ENCODE data around the gene CHST7.

The CHST7 gene

DNA sequence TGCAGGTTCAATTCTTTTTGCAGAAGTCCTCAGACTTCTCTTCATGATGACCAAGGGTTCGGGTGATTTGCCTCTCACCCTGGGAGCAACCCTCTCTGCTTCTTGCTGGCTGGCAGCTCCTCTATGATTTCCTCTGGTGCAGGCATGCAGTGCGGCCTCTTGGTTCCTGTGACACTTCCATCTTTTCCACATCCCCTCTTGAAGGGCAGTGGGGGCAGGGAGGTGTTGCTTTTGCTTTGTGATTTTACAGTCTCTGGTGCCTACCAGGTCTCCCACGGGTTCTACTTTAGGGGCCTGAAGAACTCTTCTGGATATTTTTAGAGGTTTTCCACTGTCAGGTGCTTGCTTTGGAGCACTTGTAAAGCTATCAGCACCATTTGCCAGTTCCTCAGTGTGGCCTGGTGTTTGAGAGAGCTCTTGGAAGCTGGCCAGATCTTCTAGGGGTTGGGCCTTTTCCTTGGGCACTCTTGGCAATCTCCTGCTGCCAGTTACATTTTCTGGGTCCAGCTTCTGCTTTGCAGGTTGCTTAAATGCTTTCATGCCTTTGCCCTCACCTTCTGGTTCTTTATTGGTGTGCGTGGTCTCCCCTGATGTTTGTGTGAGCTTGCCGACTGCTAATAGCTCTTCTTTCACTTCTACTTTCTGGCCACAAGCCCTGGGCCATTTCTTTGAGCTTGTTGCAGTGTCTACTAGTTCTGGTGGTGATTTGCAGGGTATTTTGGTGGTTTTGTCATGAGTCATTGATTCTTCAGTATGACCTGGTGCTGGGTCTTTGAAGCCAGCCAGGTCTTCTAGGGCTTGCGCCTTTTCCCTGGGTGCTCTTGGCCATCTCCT, 11.5 kb upstream of the CHST7 start:
- no peaks in the 10 kb centered on the region for H3K9me3 ChIP-seq (ENCODE audit: control insufficient read depth, insufficient read depth, low read length)
- no peaks in the 10 kb centered on the region; the same call in 1 of the 2 replicates for H3K36me3 ChIP-seq (ENCODE audit: insufficient read depth, low read length)
- H3K9ac ChIP-seq (ENCODE audit: low read depth, low read length): no peak overlapping the region
- H3K4me1 ChIP-seq (ENCODE audit: insufficient read depth, low read length): no peaks in the 10 kb centered on the region

DNA sequence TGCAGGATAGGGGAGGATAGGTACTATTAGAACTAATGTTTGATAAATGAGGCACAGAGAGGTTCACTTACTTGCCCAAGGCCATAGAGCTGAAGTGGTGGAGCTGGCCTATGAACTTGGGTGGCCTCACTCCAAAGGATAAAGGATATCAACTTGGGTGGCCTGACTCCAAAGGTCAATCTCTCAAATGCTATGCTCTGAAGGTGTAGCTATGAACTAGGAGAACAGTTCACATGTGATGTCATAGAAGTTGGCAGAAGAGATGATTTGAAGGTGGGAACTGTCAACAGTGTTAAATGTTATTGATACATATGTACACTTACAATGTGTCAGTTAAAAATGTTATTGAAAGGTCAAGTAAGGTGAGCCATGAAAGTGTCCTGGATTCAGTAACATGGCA, 6.2 kb upstream of the CHST7 start:
- Histone ChIP-seq H3K4me1 (ENCODE audit: insufficient read depth, low read length) (peaks cover 10% of the 10 kb centered on the region), H3K36me3 (ENCODE audit: insufficient read depth, low read length) (no peaks in the 10 kb centered on the region), H3K9me3 (ENCODE audit: control insufficient read depth, insufficient read depth, low read length) (no peaks in the 10 kb centered on the region), H3K9ac (ENCODE audit: low read depth, low read length) (no peak overlapping the region)

DNA sequence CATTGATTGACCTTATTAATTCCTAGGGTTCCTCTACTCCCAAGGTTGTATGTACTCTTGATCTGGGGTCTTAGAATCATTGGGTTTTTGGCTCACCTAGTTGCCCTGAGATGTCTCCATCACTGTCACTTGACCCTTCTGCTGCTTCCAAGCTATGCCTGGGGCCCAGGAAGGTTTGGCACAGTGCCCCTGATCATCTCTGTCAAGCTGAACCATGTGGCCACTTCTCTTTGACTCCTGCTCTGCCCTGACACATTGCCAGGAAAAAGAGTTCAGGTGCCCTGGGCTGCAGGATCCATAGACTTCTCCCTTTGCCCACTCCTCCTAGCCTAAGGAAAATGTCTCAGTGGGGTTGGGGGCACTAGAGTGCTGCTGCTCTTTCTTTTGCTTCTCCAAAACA, 3.9 kb upstream of the CHST7 start:
- Histone ChIP-seq H3K9me3 (ENCODE audit: control insufficient read depth, insufficient read depth, low read length) (no peaks in the 10 kb centered on the region), H3K4me1 (ENCODE audit: insufficient read depth, low read length) (peaks cover 17% of the 10 kb centered on the region), H3K9ac (ENCODE audit: low read depth, low read length) (no peak overlapping the region), H3K36me3 (ENCODE audit: insufficient read depth, low read length) (no peaks in the 10 kb centered on the region; the same call in 1 of the 2 replicates)

DNA sequence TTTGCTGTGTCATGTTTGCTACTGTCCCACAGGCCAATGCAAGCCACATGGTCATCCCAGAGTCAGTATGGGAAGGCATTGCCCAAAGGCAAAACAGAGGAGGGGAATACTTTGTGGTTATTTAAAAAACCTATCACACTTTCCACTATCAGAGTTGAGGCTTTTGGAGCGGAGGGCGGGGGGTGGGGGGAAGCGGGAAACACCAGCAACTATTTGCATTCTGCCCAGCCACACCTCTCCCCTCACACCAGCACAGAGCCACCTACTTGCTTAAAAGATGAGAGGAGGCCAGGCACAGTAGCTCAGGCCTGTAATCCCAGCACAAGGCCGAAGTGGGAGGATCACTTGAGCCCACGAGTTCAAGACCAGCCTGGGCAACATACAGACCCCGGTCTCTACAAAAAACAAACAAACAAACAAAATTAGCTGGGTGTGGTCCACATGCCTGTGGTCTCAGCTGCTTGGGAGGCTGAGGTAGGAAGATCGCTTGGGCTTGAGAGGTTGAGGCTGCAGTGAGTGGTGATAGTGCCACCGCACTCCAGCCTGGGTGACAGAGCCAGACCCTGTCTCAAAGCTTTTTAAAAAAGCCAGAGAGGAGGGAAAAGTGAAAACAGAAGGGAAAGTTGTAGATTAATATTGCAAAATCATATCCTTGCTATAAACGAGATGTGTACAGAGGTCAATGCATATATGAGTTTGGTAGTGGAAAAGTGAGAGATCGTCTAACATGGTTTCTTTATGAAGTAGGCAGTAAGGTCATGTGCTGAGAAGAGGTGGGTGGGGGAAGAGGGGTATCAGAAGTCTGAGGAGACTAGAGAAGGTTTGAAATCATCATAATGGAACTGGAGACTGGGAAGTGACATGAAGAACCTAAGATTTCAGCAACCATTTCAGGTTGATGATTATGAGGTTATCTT, 1.9 kb upstream of the CHST7 start:
- Histone ChIP-seq H3K36me3 (ENCODE audit: insufficient read depth, low read length) (no peaks in the 10 kb centered on the region; the same call in 1 of the 2 replicates), H3K9ac (ENCODE audit: low read depth, low read length) (no peak overlapping the region), H3K9me3 (ENCODE audit: control insufficient read depth, insufficient read depth, low read length) (no peaks in the 10 kb centered on the region), H3K4me1 (ENCODE audit: insufficient read depth, low read length) (peaks cover 22% of the 10 kb centered on the region)

DNA sequence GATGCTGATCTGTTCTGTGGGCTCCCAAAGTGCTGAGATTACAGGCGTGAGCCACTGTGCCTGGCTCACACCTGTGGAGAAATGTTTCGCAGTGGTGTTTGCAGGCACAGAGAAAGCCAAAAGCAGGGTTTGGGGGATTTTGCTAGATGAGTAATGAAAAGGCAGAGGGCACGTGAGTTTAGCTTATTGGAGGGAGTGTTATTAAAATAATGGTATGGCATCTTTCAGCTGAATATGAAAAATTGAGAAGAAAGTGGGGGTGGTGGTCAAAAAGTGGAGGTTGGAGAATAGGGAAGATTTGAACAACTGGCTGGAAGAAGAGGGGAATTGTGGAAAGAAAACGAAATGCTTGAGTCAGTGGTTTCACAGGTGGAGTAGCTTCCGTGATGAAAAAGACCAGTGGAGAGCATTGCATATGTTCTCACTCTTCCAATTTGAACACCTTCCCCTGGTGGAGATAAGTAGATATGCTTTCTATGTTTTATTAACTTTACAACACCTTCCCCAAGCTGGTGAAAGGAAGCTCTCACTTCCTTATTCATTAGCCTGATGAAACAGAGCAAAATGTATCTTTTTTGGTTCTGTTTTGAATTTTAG, 1.1 kb upstream of the CHST7 start:
- Histone ChIP-seq H3K9me3 (ENCODE audit: control insufficient read depth, insufficient read depth, low read length) (no peaks in the 10 kb centered on the region), H3K4me1 (ENCODE audit: insufficient read depth, low read length) (peaks cover 28% of the 10 kb centered on the region), H3K36me3 (ENCODE audit: insufficient read depth, low read length) (no peaks in the 10 kb centered on the region; the same call in 1 of the 2 replicates), H3K9ac (ENCODE audit: low read depth, low read length) (no peak overlapping the region)

DNA sequence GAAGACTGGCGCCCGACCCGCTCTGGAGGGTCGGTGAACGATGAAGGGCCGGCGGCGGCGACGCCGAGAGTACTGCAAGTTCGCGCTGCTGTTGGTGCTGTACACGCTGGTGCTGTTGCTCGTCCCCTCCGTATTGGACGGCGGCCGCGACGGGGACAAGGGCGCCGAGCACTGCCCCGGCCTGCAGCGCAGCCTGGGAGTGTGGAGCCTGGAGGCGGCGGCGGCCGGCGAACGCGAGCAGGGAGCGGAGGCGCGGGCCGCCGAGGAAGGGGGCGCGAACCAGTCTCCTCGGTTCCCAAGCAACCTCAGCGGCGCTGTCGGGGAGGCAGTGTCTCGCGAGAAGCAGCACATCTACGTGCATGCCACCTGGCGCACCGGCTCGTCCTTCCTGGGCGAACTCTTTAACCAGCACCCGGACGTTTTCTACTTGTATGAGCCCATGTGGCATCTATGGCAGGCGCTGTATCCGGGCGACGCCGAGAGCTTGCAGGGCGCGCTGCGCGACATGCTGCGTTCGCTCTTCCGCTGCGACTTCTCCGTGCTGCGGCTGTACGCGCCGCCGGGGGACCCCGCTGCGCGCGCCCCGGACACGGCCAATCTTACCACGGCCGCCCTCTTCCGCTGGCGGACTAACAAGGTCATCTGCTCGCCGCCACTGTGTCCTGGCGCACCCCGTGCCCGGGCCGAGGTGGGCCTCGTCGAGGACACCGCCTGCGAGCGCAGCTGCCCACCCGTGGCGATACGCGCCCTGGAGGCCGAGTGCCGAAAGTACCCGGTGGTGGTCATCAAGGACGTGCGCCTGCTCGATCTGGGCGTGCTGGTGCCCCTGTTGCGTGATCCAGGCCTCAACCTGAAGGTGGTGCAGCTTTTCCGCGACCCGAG, 568 bp downstream of the CHST7 start:
- H3K4me1 ChIP-seq (ENCODE audit: insufficient read depth, low read length): peaks cover 28% of the 10 kb centered on the region
- no peaks in the 10 kb centered on the region; the same call in 1 of the 2 replicates for H3K36me3 ChIP-seq (ENCODE audit: insufficient read depth, low read length)
- H3K9me3 ChIP-seq (ENCODE audit: control insufficient read depth, insufficient read depth, low read length): no peaks in the 10 kb centered on the region
- H3K9ac ChIP-seq (ENCODE audit: low read depth, low read length): peak overlapping the region; percentile 64

DNA sequence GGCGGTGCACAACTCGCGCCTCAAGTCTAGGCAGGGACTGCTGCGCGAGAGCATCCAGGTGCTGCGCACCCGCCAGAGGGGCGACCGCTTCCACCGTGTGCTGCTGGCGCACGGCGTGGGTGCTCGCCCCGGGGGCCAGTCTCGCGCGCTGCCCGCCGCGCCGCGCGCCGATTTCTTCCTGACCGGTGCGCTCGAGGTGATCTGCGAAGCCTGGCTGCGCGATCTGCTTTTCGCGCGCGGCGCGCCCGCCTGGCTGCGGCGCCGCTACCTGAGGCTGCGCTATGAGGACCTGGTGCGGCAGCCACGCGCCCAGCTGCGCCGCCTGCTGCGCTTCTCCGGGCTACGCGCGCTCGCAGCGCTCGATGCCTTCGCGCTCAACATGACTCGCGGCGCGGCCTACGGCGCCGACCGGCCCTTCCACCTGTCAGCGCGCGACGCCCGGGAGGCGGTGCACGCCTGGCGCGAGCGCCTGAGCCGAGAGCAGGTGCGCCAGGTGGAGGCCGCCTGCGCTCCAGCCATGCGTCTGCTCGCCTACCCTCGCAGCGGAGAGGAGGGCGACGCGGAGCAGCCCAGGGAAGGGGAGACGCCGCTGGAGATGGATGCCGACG, 1.3 kb downstream of the CHST7 start:
- no peaks in the 10 kb centered on the region; the same call in 1 of the 2 replicates for H3K36me3 ChIP-seq (ENCODE audit: insufficient read depth, low read length)
- no peaks in the 10 kb centered on the region for H3K9me3 ChIP-seq (ENCODE audit: control insufficient read depth, insufficient read depth, low read length)
- H3K4me1 ChIP-seq (ENCODE audit: insufficient read depth, low read length): peaks cover 28% of the 10 kb centered on the region
- peak overlapping the region; percentile 64 for H3K9ac ChIP-seq (ENCODE audit: low read depth, low read length)

DNA sequence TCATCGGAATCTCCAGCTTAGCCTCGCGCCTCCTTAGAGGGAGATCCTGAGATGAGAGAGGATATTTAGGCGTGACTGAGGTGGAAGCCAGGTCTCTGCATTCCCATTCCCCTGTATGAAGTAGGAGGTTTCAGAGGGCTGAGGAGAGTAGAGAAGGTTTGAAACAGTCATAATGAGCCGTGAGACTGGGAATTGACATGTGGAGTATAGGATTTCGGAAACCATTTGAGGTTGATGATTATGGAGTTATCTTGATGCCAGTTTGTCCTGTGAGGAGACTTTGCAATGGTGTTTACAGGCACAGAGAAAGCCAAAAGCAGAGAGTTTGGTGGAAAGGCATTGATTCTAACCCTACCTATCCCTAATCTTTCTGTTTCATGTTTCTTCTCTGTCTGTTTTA, 2.0 kb downstream of the CHST7 start:
- Histone ChIP-seq H3K9me3 (ENCODE audit: control insufficient read depth, insufficient read depth, low read length) (no peaks in the 10 kb centered on the region), H3K4me1 (ENCODE audit: insufficient read depth, low read length) (peaks cover 28% of the 10 kb centered on the region), H3K36me3 (ENCODE audit: insufficient read depth, low read length) (no peaks in the 10 kb centered on the region; the same call in 1 of the 2 replicates), H3K9ac (ENCODE audit: low read depth, low read length) (peak overlapping the region; percentile 64; the same call in 1 of the 2 replicates)

DNA sequence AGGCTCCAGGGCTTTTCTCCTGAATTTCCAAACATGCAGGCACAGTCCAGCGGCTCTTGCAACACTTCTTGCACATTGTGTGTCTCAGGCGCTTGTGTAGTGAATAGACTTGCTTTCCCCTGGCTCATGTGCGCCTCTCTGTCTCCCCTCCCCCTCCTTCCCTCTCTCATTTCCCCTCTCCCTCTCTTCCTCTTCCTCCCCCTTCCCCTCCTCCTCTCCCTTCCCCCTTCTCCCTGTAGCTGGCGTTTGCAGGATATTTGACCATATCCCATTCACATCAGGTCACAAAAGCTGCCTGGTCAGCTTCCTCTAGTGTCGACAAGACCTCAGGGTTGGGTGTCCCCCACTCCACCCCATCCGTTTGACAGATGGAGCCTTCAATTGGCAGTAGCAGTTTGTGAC, 2.4 kb downstream of the CHST7 start:
- peak overlapping the region; percentile 64; the same call in 1 of the 2 replicates for H3K9ac ChIP-seq (ENCODE audit: low read depth, low read length)
- no peaks in the 10 kb centered on the region; the same call in 1 of the 2 replicates for H3K36me3 ChIP-seq (ENCODE audit: insufficient read depth, low read length)
- no peaks in the 10 kb centered on the region for H3K9me3 ChIP-seq (ENCODE audit: control insufficient read depth, insufficient read depth, low read length)
- H3K4me1 ChIP-seq (ENCODE audit: insufficient read depth, low read length): peaks cover 28% of the 10 kb centered on the region

DNA sequence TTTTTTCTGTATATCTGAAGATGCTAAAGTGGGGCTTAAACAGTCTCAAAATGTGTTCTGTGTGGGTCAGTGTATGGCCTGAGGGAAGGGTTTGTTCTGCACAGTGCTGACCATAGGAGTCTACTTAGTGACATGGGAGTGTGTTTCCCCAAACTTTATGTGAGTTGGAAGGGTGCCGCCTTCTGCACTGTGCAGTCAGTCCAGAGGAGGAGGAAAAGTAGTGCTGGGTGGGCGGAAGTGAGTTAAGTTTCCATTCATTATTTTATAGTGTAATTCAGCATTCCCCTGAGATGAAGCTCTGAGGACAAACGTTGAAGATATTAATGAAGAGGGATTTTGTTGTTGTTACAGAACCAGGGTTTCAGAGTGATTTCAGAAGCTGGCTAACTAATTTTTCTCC, 2.9 kb downstream of the CHST7 start:
- Histone ChIP-seq H3K36me3 (ENCODE audit: insufficient read depth, low read length) (no peaks in the 10 kb centered on the region; the same call in 1 of the 2 replicates), H3K9me3 (ENCODE audit: control insufficient read depth, insufficient read depth, low read length) (no peaks in the 10 kb centered on the region), H3K4me1 (ENCODE audit: insufficient read depth, low read length) (peaks cover 24% of the 10 kb centered on the region), H3K9ac (ENCODE audit: low read depth, low read length) (peak overlapping the region; percentile 64; the same call in 1 of the 2 replicates)

DNA sequence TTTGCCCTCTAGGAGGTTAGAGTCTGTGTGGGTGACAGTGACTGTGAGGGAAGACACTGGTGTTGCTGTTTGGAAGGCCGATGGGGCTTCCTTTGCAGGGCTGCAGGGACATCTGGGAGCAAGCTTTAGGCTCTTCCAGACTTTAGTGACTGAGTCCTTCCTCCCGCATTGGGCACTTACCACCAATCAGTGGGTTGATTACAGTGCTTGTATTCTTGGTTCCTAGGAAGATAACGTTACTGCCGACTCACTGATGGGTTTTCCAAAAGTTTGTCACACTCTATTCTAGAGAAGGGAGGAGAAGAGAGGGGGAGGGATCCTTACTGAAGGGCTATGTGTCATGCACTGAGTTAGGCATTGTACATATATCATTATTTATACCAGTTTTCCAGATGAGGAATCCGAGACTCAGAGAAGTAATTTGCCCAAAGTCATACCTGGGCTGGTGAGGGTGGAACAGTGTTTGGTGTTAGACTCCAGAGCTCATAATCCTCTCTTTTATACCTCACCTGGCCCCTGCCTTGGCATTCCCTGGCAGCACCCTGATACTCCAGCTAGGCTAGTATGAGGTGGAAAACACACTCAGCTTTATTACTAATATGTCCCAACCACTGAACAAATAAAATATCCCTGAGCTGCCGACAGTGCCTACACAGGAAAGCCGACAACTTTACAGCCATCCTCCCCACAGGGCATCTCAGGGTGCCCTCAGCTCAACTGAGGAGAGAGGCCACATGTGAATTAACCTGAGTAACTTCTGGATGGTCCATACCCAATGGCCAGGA, 3.8 kb downstream of the CHST7 start:
- peaks cover 22% of the 10 kb centered on the region for H3K4me1 ChIP-seq (ENCODE audit: insufficient read depth, low read length)
- H3K9me3 ChIP-seq (ENCODE audit: control insufficient read depth, insufficient read depth, low read length): no peaks in the 10 kb centered on the region
- H3K9ac ChIP-seq (ENCODE audit: low read depth, low read length): peak overlapping the region; percentile 64; the same call in 1 of the 2 replicates
- no peaks in the 10 kb centered on the region; the same call in 1 of the 2 replicates for H3K36me3 ChIP-seq (ENCODE audit: insufficient read depth, low read length)

DNA sequence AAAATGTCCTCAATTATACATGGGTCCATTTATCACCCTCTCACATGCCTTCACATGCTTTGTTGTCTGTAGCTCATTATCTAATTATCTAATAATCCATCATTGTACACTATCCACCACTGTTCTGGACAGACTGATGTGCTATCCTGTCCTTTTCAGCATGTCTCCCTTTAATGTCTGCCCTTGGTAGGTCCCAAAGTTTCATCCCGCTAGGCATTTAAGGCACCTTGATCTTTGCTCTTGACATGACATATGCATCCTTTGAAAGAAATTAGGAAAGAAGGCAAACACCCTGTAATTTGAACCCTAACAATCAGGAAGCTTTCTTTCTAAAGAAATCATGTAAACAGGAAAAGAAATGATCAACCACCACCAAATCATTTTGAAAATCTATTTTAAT, 5.7 kb downstream of the CHST7 start:
- no peak overlapping the region for H3K9ac ChIP-seq (ENCODE audit: low read depth, low read length)
- no peaks in the 10 kb centered on the region for H3K9me3 ChIP-seq (ENCODE audit: control insufficient read depth, insufficient read depth, low read length)
- no peaks in the 10 kb centered on the region for H3K36me3 ChIP-seq (ENCODE audit: insufficient read depth, low read length)
- H3K4me1 ChIP-seq (ENCODE audit: insufficient read depth, low read length): peaks cover 29% of the 10 kb centered on the region
